COLO668 (cell line): ENCODE data around the gene ENTPD7.
A peak's percentile ranks its signal among the peaks of the same experiment; 100 is the strongest.

ENCODE experiments used
- DNase-seq: peaks from one replicate; lab custom pipeline; 2025; ENCODE audit not compliant: unreplicated experiment; lab: John Stamatoyannopoulos, UW

Gene ENTPD7

GRCh38 chr10:99633832-99634231, 25.5 kb upstream of the ENTPD7 start:
- no peak for DNase-seq

DNA sequence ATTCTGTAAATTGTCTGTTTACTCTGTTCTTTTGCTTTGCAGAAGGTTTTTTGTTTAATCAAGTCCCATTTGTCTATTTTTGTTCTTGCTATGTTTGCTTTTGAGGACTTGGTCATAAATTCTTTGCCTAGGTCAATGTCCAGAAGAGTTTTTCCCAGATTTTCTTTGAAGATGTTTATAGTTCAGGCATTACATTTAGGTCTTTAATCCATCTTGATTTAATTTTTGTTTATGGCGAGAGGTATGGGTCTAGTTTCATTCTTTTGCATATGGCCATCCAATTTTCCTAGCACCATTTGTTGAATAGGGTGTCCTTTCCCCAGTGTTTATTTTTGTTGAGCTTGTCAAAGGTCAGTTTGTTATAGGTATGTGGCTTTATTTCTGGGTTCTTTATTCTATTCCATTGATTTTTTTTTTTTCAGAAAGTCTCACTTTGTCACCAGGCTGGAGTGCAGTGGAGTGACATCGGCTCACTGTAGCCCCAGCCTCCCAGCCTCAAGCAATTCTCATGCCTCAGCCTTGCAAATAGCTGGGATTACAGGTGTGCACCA, 11.6 kb upstream of the ENTPD7 start:
- no peak for DNase-seq

GRCh38 chr10:99648717-99649116, 10.6 kb upstream of the ENTPD7 start:
- DNase-seq = no peak

GRCh38 chr10:99652800-99653390, 6.4 kb upstream of the ENTPD7 start:
- DNase-seq = no peak

- no peak for DNase-seq
These were observed 4.7 kb upstream of the ENTPD7 start for GRCh38 chr10:99654390-99655175.

DNA sequence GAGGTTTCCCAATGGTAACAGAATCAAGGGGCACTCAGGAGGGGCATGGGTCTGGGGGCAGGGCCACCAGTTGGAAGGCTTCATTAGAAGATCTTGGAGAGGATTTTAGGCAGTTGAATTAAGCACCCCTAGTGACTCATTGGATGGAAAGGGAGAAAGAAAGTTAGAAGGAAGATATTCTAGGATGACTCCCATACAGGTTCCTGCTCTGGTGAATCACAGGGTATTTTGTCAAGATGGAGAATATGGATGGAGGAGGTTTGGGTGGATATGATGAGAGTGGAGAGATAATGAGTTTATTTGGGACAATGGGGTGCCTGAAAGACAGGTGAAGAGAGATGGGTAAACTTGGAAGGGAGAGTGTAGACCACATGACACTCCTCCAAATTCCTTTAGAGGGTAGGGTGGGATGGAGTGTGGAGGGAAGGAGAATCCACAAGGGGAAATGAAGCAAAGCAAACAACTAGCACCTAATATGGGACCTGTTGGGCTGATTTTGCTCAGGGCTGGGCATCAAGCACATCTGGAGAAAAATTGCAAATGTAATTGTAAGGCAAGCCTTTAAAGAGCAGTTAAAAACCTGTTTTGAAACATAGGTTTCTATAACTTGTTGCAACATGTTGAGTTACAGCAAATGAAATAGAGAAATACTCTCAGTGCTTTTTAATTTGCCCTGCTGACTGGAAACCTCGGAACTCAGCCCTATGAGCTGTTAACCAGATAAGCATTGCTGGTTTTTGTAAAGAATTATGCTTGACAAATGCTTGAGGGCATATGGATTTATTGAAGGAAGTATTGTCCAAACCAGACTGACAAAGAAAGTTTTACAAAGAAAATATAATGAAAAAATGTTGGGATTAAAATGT, 2.9 kb upstream of the ENTPD7 start:
- DNase-seq = no peak

GRCh38 chr10:99658622-99659030, 683 bp upstream of the ENTPD7 start:
- peak; percentile 29 for DNase-seq

DNA sequence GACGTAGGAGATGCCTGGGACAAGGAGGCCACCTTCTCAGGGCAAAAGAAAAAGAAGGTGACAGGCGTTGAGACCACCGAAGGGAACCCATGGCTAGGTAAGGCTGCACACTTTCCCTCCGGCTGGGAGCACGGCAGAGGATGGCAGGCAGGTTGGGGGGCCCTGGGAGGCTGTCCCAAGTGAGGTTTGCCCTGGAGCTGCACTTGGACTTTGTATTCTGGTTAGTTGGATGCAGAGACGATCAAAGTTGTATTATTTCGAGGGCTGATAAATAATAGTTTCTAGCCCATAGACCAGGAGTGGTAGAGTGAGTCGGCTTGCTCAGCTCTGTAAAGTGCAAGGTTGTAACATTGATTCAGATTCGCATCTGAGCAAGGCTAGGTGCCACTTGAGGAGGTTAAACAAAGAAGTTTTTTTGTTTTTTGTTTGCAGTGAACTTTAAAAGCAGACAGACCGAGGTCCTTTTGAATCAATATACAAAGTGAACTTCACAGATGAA, 608 bp downstream of the ENTPD7 start:
- no peak for DNase-seq

DNA sequence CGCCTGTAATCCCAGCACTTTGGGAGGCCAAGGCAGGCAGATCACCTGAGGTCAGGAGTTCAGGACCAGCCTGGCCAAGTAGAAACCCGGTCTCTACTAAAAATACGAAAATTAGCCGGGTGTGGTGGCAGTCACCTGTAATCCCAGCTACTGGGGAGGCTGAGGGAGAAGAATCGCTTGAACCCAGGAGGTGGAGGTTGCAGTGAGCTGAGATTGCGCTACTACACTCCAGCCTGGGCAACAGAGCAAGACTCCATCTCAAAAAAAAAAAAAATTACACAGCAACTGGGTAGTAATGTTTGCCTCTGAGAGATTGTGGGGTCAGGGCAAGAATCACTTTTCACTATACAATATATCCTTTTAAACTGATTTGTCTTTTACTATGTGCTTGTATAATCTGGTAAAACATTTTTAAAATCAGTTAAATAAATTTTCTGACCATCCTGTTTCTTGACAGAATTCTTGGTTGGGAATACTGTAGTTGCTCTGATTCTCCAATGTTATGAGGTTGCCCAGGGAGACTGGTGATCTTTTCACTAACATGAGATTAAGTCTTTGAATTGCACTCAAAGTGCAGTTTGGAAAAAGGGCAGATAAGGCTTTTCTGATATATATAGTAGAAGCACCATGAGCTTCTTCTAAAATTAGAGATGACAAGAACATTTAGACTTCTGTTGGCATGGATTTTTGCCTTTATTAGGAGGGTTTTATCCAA, 1.5 kb downstream of the ENTPD7 start:
- DNase-seq = no peak

GRCh38 chr10:99661377-99661763, 2.1 kb downstream of the ENTPD7 start:
- no peak for DNase-seq

DNA sequence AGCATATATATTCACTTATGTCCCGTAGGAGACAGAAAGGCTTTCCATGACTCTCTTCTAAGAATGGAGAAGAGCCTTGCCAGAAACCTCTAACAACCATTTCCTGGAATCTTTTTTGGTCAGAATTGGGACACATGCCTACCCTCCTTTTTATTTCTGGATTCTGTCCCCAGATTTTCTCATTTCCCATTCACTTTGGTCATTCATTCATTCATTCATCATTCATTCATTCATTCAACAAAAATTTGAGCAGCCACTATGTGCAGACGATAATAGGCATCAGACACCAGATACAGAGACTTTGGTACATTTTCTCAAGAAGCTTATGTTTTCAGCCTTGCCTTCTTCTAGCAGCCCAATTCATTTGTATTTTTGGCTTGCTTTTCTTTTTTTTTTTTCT, 6.0 kb downstream of the ENTPD7 start:
- DNase-seq = no peak

DNA sequence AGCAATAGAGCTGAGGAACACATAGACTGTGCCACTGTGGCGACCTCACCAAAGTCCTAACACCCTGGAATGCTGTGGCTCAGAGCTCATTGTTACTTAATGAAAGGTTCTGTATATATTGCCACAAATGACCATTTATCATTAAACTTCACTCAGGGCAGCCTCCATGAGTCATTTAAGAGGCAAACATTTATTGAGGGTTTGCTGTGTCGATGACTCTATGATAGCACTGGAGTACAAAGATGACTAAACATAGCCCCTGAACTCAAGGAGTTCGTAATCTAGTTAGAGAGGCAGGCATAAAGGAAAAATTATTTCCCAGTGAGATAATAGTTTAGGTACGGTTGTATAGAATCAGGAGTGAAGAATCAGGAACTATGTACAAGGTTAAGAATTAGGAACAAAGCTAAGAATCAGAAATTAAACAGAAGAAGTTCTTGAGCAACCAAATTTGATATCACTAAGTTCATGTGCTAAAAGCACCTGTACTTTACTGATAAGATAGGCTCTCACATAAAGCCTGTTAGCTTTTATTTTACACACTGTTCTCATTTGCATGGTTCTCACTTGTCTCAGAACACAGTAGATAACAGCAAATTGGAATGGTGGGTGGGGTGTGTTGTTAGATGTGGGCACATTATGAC, 7.9 kb downstream of the ENTPD7 start:
- DNase-seq = no peak

DNA sequence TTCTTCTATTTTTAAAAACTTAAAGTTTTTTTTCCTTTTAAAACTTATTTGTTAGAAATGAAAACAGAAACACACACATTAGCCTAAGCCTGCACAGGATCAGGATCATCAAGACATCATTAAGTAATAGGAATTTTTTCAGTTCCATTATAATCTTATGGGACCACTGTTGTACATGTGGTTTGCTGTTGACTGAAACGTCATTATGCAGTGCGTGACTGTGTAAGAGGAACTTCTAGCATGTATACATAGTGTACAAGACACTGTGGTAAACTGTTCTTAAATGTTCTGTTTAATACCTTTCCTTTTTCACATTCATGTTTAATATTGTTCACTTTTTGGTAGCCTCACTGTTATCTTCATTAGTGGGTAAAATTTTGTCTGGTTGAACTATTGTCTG, 12.1 kb downstream of the ENTPD7 start:
- DNase-seq = no peak

GRCh38 chr10:99672884-99673283, 13.6 kb downstream of the ENTPD7 start:
- DNase-seq = no peak

GRCh38 chr10:99673492-99673891, 14.2 kb downstream of the ENTPD7 start:
- DNase-seq = no peak

GRCh38 chr10:99674762-99675161, 15.5 kb downstream of the ENTPD7 start:
- no peak for DNase-seq

DNA sequence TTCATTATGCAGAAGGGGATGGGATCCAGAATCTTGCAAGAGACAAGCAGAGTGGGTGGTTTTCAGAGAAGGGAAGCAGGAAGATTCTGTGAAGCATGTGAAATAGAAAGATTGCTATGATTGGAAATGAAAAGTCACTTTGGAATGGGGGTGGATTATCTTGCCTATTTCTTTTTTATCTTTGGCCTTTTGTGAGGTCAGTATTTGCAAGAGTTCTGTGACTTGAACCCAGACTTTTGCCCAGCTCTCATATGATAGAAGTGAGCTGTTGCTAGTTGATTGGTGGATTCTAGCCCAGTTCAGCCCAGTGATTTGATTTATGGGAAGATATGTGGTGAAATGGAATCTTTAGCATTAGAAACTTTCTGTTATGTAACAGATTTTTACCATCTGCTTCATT, 17.1 kb downstream of the ENTPD7 start:
- no peak for DNase-seq

DNA sequence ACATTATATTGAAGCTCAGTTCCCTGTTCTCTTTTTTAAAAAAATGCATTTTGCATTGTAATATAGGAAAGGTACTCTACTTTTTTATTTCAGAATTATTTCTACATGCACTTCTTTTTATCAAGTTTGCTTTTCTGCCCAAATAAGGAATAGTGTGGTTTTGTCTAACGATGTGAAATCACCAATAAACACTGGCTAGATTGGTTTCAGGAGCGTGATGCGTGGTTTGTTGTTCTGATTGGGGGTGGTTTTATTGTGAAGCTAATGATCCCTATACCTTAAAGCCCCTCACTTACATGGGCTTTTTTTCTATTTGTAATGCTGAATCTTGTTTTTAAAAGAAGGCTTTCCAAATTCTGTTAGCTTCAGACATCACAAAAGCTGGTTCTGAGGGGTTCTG, 17.6 kb downstream of the ENTPD7 start:
- no peak for DNase-seq

- no peak for DNase-seq
These were observed 19.6 kb downstream of the ENTPD7 start for GRCh38 chr10:99678921-99679320.

- no peak for DNase-seq
These were observed 22.2 kb downstream of the ENTPD7 start for GRCh38 chr10:99681553-99681952.
